Activated B cell treated with CpG ODN at 0.5 μM for 24 hours (primary cell): ENCODE measurements around the gene APOL4. TPM values are rescaled to one million over a fixed set of nuclear protein-coding genes. Genes with fewer than 3 reads are reported as not detected.

Source experiments
- ATAC-seq: fragments of 200-7000 bp; cut with Tn5 transposase; one replicate; pipeline ENCODE4 v1.10.0; 2021; ENCODE audit warnings: low read depth, mild to moderate bottlenecking, moderate library complexity
- CTCF ChIA-PET: fragments of 350-600 bp; sonication (Branson Sonifier 250); formaldehyde crosslinking; loops from one replicate; lab custom pipeline; 2021; ENCODE audit warnings: antibody characterized with exemption; lab: Charles Lee
- POLR2A ChIA-PET: fragments of 350-600 bp; sonication (Branson Sonifier 250); formaldehyde crosslinking; loops from one replicate; lab custom pipeline; 2021; ENCODE audit warnings: antibody characterized with exemption; lab: Charles Lee
- DNase-seq: peaks from one replicate; pipeline ENCODE4 v3.0.0; 2022
- H3K27ac Mint-ChIP-seq: one replicate; pipeline ENCODE4 v1.8.0; 2020; ENCODE audit warnings: mixed read lengths
- H3K27me3 Mint-ChIP-seq: one replicate; pipeline ENCODE4 v1.8.0; 2021; ENCODE audit warnings: mixed read lengths
- H3K36me3 Mint-ChIP-seq: one replicate; pipeline ENCODE4 v1.8.0; 2021; ENCODE audit warnings: low read depth, mixed read lengths
- H3K4me1 Mint-ChIP-seq: one replicate; pipeline ENCODE4 v1.8.0; 2021; ENCODE audit warnings: mixed read lengths
- H3K4me3 Mint-ChIP-seq: one replicate; pipeline ENCODE4 v1.8.0; 2020; ENCODE audit warnings: mild to moderate bottlenecking, mixed read lengths
- H3K9me3 Mint-ChIP-seq: one replicate; pipeline ENCODE4 v1.8.0; 2020; ENCODE audit warnings: mixed read lengths
- CTCF ChIP-seq: fragments of 200-600 bp; IDR thresholded peaks from one replicate; pipeline ENCODE4 v1.8.0; 2022; ENCODE audit warnings: antibody characterized with exemption, mild to moderate bottlenecking
- intact Hi-C: fragments of 100-400 bp; cut with micrococcal nuclease; formaldehyde crosslinking; loops from one replicate; pipeline ENCODE4 v1.15.1; 2024
- total RNA-seq: library from RNA; stranded (reverse); gene quantifications from 2 replicates; pipeline ENCODE4 v1.2.3, GENCODE V29; 2022

The APOL4 gene
- total RNA-seq, 1 donor from 2014 or later = not detected

GRCh38 chr22:36160499-36160942 is 41.1 kb downstream of the APOL4 start, which contains the start of gene APOL3:
Gene APOL3, minus strand, starts transcription at chr22:36160755. Its CDS starts 11,700 bp downstream, at chr22:36149055.
- Mint-ChIP-seq H3K4me1 (peaks cover 92% of the 10 kb centered on the region), H3K9me3 (no peaks in the 10 kb centered on the region), H3K36me3 (peaks cover 3% of the 10 kb centered on the region), H3K27me3 (no peaks in the 10 kb centered on the region), H3K27ac (peak within 1 kb of the TSS; percentile 95), H3K4me3 (peak within 1 kb of the TSS; percentile 85)
- ATAC-seq (peak; percentile 45), DNase-seq (no peak)
- intact Hi-C loops = loop anchor here (5.0 kb wide), 1 partner anchor 748 kb away; no protein-coding TSS in a partner anchor
- no peak for TF ChIP-seq CTCF
- POLR2A ChIA-PET = interaction anchor here (0.7 to 1.4 kb wide), 5 partner anchors 7 to 808 kb away, joined by 3 to 6 read pairs (median 4); no protein-coding TSS in a partner anchor
- CTCF ChIA-PET = interaction anchor here (0.7 to 3.0 kb wide), 5 partner anchors 16 to 90 kb away, joined by 3 to 9 read pairs (median 4); no protein-coding TSS in a partner anchor

- peaks cover 28% of the 10 kb centered on the region for H3K36me3 Mint-ChIP-seq
Measured at GRCh38 chr22:36156515-36157419, 44.8 kb downstream of the APOL4 start.

GRCh38 chr22:36156119-36156514 is 45.5 kb downstream of the APOL4 start:
- Mint-ChIP-seq H3K4me1 (peaks cover 68% of the 10 kb centered on the region), H3K36me3 (peaks cover 32% of the 10 kb centered on the region), H3K4me3 (peak overlapping the region; percentile 88), H3K27me3 (no peaks in the 10 kb centered on the region), H3K27ac (peak overlapping the region; percentile 95), H3K9me3 (no peaks in the 10 kb centered on the region)
- CTCF ChIA-PET = interaction anchor here (1.3 kb wide), 1 partner anchor 24 kb away, joined by 4 read pairs; no protein-coding TSS in a partner anchor
- intact Hi-C loops = no loop called here
- TF ChIP-seq CTCF = no peak
- POLR2A ChIA-PET = interaction anchor here (0.7 to 1.5 kb wide), 3 partner anchors 23 to 249 kb away, joined by 3 to 5 read pairs (median 4); partner anchors contain the start of gene APOL2
- ATAC-seq = no peak
- DNase-seq = no peak

More at GRCh38 chr22:36156515-36157419, 44.8 kb downstream of the APOL4 start:
- Mint-ChIP-seq H3K27me3 (no peaks in the 10 kb centered on the region), H3K4me1 (peaks cover 72% of the 10 kb centered on the region), H3K4me3 (peak overlapping the region; percentile 88), H3K27ac (peak overlapping the region; percentile 95), H3K9me3 (no peaks in the 10 kb centered on the region)
- no peak for DNase-seq
- ChIA-PET POLR2A (interaction anchor here (1.3 to 1.5 kb wide), 2 partner anchors 23 to 82 kb away, joined by 4 to 5 read pairs; partner anchors contain the start of gene APOL2), CTCF (interaction anchor here (1.3 to 1.5 kb wide), 2 partner anchors 23 to 32 kb away, joined by 3 to 4 read pairs; no protein-coding TSS in a partner anchor)
- peak; percentile 56 for ATAC-seq
- no peak for TF ChIP-seq CTCF
- intact Hi-C loops = no loop called here

- Mint-ChIP-seq H3K4me1 (peaks cover 68% of the 10 kb centered on the region), H3K27ac (peak overlapping the region; percentile 30), H3K36me3 (peaks cover 35% of the 10 kb centered on the region), H3K4me3 (peak overlapping the region; percentile 38), H3K27me3 (no peaks in the 10 kb centered on the region), H3K9me3 (no peaks in the 10 kb centered on the region)
- ATAC-seq (no peak), DNase-seq (no peak)
- intact Hi-C loops = no loop called here
- POLR2A ChIA-PET = interaction anchor here (0.7 to 1.5 kb wide), 3 partner anchors 24 to 249 kb away, joined by 3 to 5 read pairs (median 4); partner anchors contain the start of gene APOL2
- CTCF ChIA-PET = no interaction called here
- TF ChIP-seq CTCF = no peak
Measured at GRCh38 chr22:36155702-36156101, 45.9 kb downstream of the APOL4 start.
